Measurements from ENCODE around the gene SORCS3. TPM values are rescaled to one million over a fixed set of nuclear protein-coding genes. Genes with fewer than 3 reads are reported as not detected.

Gene SORCS3
- total RNA-seq, 2 donors from 2014 or later = 4.3 TPM; not detected in 1

DNA sequence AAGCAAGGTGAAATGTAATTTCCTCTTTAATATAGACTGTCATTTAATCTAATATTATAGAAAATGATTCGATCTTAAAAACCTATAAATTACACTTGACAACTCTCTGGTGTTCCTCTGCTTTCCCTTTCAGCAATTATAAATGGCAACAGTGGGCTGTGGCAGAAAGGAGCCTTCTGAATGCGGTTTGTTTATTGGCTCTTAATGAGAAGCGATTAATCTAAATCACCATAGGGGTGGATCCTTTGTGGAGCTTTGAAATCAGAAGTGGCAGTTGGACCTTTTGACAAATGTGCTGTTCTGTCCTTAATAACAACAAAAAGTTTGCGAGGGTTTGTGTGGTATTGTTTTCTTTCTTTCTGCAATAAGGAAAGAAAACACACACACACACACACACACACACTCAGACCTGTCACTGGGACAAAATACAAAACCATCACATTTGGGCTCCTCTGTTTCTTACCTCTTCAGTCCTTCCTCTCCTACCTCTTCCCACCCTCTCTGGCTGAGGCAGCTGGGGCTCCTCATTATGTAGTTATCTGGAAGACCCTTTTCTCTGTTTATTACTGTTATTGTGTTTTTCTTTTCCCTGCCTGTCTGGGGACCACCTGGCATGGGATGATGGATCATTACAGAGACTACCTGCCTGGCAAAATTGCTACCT, 316.2 kb downstream of the SORCS3 start:
- Histone ChIP-seq H3K27ac (no peak overlapping the region), H3K9me3 (no peaks in the 10 kb centered on the region), H3K4me3 (no peak overlapping the region), H3K36me3 (no peaks in the 10 kb centered on the region), H3K27me3 (replicated peaks; ENCODE audit: insufficient read depth) (no peaks in the 10 kb centered on the region), H3K4me1 (replicated peaks) (no peaks in the 10 kb centered on the region)
- DNase-seq (ENCODE audit: low spot score) = no peak
- TF ChIP-seq, protein P1, sequence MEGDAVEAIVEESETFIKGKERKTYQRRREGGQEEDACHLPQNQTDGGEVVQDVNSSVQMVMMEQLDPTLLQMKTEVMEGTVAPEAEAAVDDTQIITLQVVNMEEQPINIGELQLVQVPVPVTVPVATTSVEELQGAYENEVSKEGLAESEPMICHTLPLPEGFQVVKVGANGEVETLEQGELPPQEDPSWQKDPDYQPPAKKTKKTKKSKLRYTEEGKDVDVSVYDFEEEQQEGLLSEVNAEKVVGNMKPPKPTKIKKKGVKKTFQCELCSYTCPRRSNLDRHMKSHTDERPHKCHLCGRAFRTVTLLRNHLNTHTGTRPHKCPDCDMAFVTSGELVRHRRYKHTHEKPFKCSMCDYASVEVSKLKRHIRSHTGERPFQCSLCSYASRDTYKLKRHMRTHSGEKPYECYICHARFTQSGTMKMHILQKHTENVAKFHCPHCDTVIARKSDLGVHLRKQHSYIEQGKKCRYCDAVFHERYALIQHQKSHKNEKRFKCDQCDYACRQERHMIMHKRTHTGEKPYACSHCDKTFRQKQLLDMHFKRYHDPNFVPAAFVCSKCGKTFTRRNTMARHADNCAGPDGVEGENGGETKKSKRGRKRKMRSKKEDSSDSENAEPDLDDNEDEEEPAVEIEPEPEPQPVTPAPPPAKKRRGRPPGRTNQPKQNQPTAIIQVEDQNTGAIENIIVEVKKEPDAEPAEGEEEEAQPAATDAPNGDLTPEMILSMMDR (IDR thresholded peaks at IDR 0.05) = no peak
- TF ChIP-seq POLR2AphosphoS5 (IDR thresholded peaks at IDR 0.05) = no peak
- no peak for TF ChIP-seq POLR2A (IDR thresholded peaks at IDR 0.05)
- intact Hi-C loops (cut with DNase I) = no loop called here
- WGBS = 76% methylated on average over 4 of the region's 4 CpGs

DNA sequence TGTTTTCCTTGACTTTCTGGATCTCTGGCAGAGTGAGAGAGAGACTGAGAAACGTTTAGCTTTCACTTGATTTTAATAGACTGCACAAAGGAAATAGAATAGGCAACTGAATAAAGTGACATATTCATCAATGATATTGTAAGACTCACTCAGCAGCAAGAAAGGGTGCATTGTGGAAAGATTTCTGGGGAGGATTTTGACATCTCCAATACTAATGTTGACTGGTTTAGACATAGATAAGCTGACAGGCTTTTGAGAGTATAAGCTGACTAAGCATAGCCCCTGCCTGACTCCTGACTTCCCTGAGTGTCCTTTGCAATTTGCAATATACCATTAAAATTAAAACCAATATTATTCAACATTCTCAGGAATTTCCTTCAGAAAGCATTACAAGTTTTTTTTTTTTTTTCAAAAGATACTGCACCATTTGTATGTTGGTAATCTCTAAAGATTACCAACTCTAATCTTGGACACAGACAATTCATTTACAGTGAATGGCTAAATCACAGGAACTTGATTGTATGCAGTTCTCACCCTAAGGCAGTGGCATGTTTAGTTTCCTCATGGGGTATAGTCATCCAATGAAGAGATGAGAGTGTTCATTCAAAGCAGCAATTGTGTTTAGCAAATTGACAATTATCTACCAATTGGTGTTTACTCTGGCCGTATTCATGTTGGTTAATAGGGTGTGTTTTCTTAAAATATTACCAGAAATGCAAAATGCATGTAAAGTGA, 325.6 kb downstream of the SORCS3 start:
- TF ChIP-seq POLR2AphosphoS5 (IDR thresholded peaks at IDR 0.05) (no peak), POLR2A (IDR thresholded peaks at IDR 0.05) (no peak)
- TF ChIP-seq, protein P1 (IDR thresholded peaks at IDR 0.05) = no peak
- H3K9me3 ChIP-seq = no peaks in the 10 kb centered on the region
- no peak overlapping the region for H3K27ac ChIP-seq
- DNase-seq (ENCODE audit: low spot score) = no peak
- WGBS = 45% methylated on average over 2 of the region's 2 CpGs
- no peaks in the 10 kb centered on the region for H3K36me3 ChIP-seq
- no peak overlapping the region for H3K4me3 ChIP-seq
- intact Hi-C loops (cut with DNase I) = no loop called here
- no peaks in the 10 kb centered on the region for H3K27me3 ChIP-seq (replicated peaks; ENCODE audit: insufficient read depth)
- no peaks in the 10 kb centered on the region for H3K4me1 ChIP-seq (replicated peaks)

DNA sequence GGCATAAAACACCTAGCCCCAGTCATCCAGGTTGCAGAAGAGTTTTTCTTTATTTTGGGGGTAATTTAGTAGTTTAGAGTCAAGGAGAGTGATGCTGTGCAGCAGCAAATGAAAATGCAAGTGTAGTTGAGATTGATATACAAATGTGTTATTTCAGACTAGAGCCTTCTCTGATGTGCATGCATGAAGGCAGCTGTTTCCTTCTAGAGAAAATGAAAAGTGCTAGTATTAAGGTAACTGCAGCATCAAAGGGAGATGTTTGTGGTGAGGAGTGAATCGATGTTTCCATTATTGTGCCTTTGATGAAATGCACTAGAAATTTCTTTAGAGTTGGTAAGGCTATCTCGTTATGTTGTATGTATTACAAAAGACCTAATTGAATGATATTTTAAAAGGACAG, 339.3 kb downstream of the SORCS3 start:
- no peak for DNase-seq (ENCODE audit: low spot score)
- intact Hi-C loops (cut with DNase I) = no loop called here
- Histone ChIP-seq H3K27ac (no peak overlapping the region), H3K4me1 (replicated peaks) (no peaks in the 10 kb centered on the region), H3K27me3 (replicated peaks; ENCODE audit: insufficient read depth) (peaks cover 1% of the 10 kb centered on the region), H3K9me3 (no peaks in the 10 kb centered on the region), H3K4me3 (no peak overlapping the region), H3K36me3 (no peaks in the 10 kb centered on the region)
- TF ChIP-seq POLR2A (IDR thresholded peaks at IDR 0.05) = no peak
- TF ChIP-seq, protein P1 (IDR thresholded peaks at IDR 0.05) = no peak
- no peak for TF ChIP-seq POLR2AphosphoS5 (IDR thresholded peaks at IDR 0.05)
- WGBS = 78% methylated on average over 2 of the region's 2 CpGs

DNA sequence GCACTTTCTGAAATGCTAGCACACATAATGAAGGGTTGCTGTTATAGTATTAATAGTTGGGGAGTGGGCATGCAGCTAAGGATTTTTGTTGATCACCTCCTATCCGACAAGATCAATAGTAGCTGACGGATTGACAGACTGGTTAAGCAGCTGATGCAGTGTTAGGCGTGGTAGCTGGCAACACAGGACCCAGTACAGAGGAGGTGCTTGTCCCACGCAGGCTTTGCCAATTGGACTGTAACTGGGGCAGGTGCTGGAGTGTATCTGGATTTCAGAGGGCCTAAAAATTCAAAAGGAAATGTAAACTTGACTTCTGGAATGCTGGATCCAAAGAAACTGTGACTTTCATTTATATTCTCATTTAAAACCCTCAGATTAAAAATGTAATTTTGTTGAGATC, 340.9 kb downstream of the SORCS3 start:
- no peaks in the 10 kb centered on the region for H3K9me3 ChIP-seq
- no peak overlapping the region for H3K4me3 ChIP-seq
- WGBS = 73% methylated on average over 4 of the region's 4 CpGs
- H3K27me3 ChIP-seq (replicated peaks; ENCODE audit: insufficient read depth) = peaks cover 1% of the 10 kb centered on the region
- no peaks in the 10 kb centered on the region for H3K36me3 ChIP-seq
- DNase-seq (ENCODE audit: low spot score) = no peak
- intact Hi-C loops (cut with DNase I) = no loop called here
- H3K4me1 ChIP-seq (replicated peaks) = no peaks in the 10 kb centered on the region
- no peak overlapping the region for H3K27ac ChIP-seq
- TF ChIP-seq, protein P1 (IDR thresholded peaks at IDR 0.05) = no peak
- TF ChIP-seq POLR2A (IDR thresholded peaks at IDR 0.05) (no peak), POLR2AphosphoS5 (IDR thresholded peaks at IDR 0.05) (no peak)

DNA sequence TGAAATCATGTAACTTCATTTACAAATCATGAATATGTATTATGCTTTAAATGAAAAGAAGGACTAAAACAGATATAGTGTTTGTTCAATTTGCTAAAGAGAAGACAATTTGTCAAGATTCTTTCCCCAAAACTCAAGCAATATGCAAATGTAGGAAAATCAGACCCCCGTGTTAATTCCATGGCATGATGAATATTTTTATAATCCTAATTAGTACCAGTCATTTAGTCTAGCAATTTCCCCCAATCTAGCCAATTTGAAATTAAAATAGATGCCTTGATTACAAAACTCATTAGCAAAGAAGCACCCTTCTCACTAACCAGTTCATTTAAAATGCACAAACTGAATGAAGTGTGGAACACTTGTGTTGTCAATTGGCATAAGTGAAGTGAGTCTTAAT, 347.6 kb downstream of the SORCS3 start:
- no peak for TF ChIP-seq POLR2AphosphoS5 (IDR thresholded peaks at IDR 0.05)
- TF ChIP-seq, protein P1 (IDR thresholded peaks at IDR 0.05) = no peak
- TF ChIP-seq POLR2A (IDR thresholded peaks at IDR 0.05) = no peak
- Histone ChIP-seq H3K27ac (no peak overlapping the region), H3K4me1 (replicated peaks) (no peaks in the 10 kb centered on the region), H3K9me3 (no peaks in the 10 kb centered on the region), H3K4me3 (no peak overlapping the region), H3K36me3 (no peaks in the 10 kb centered on the region), H3K27me3 (replicated peaks; ENCODE audit: insufficient read depth) (no peaks in the 10 kb centered on the region)
- WGBS = 80% methylated on average over 1 of the region's 1 CpG
- intact Hi-C loops (cut with DNase I) = no loop called here
- DNase-seq (ENCODE audit: low spot score) = no peak
